ENCODE measurements around the gene UGT1A8. TPM values are rescaled to one million over a fixed set of nuclear protein-coding genes. Genes with fewer than 3 reads are reported as not detected.
A peak's percentile ranks its signal among the peaks of the same experiment; 100 is the strongest.

UGT1A8 gene
- total RNA-seq, 2 donors from 2014 or later = not detected

- 92 to 93% methylated on average over 2 of the region's 2 CpGs for whole genome bisulfite sequencing, 2 experiments (ENCODE audit: insufficient coverage in 1 of 2, insufficient read length in 1 of 2)
- Histone ChIP-seq H3K36me3 (ENCODE audit: control insufficient read depth, insufficient read depth, low read length) (no peaks in the 10 kb centered on the region), H3K4me3 (ENCODE audit: low read length) (no peak overlapping the region), H3K9me3 (ENCODE audit: control insufficient read depth, low read length) (no peaks in the 10 kb centered on the region), H3K27ac (ENCODE audit: low read depth, low read length) (no peak overlapping the region), H3K9ac (ENCODE audit: extremely low read depth, low read length, poor library complexity, severe bottlenecking) (no peak overlapping the region), H3K4me1 (ENCODE audit: control insufficient read depth, insufficient read depth, low read length) (no peaks in the 10 kb centered on the region), H3K27me3 (ENCODE audit: control insufficient read depth, insufficient read depth, low read length, poor library complexity, severe bottlenecking) (no peaks in the 10 kb centered on the region)
- no peaks in the 10 kb centered on the region for H3K36me3 Mint-ChIP-seq (ENCODE audit: low read depth)
- H3K27ac Mint-ChIP-seq = no peak overlapping the region
- no peak overlapping the region for H3K4me3 Mint-ChIP-seq
- H3K9me3 Mint-ChIP-seq = no peaks in the 10 kb centered on the region
- DNase-seq = peak; percentile 6
- H3K4me1 Mint-ChIP-seq = no peaks in the 10 kb centered on the region
- H3K27me3 Mint-ChIP-seq (ENCODE audit: insufficient read depth) = peaks cover under 1% of the 10 kb centered on the region
- TF ChIP-seq CTCF (conservative IDR thresholded peaks at IDR 0.05) = no peak
These were observed 198.9 kb downstream of the UGT1A8 start for GRCh38 chr2:233816334-233816733.

- H3K9ac ChIP-seq (ENCODE audit: extremely low read depth, low read length, poor library complexity, severe bottlenecking) = no peak overlapping the region
- no peaks in the 10 kb centered on the region for H3K36me3 ChIP-seq (ENCODE audit: control insufficient read depth, insufficient read depth, low read length)
- H3K27me3 Mint-ChIP-seq (ENCODE audit: insufficient read depth) = no peaks in the 10 kb centered on the region
- no peak overlapping the region for H3K27ac ChIP-seq (ENCODE audit: low read depth, low read length)
- DNase-seq = peak; percentile 14
- TF ChIP-seq CTCF (conservative IDR thresholded peaks at IDR 0.05) = no peak
- 98 to 100% methylated on average over 2 to 4 of the region's 4 CpGs for WGBS, 2 experiments (ENCODE audit: insufficient coverage in 1 of 2, insufficient read length in 1 of 2)
- H3K27me3 ChIP-seq (ENCODE audit: control insufficient read depth, insufficient read depth, low read length, poor library complexity, severe bottlenecking) = no peaks in the 10 kb centered on the region
- no peaks in the 10 kb centered on the region for H3K4me1 ChIP-seq (ENCODE audit: control insufficient read depth, insufficient read depth, low read length)
- no peaks in the 10 kb centered on the region for H3K9me3 ChIP-seq (ENCODE audit: control insufficient read depth, low read length)
- no peak overlapping the region for H3K4me3 Mint-ChIP-seq
- no peaks in the 10 kb centered on the region for H3K4me1 Mint-ChIP-seq
- no peak overlapping the region for H3K27ac Mint-ChIP-seq
- no peak overlapping the region for H3K4me3 ChIP-seq (ENCODE audit: low read length)
- no peaks in the 10 kb centered on the region for H3K36me3 Mint-ChIP-seq (ENCODE audit: low read depth)
- H3K9me3 Mint-ChIP-seq = no peaks in the 10 kb centered on the region
These were observed 199.3 kb downstream of the UGT1A8 start for GRCh38 chr2:233816771-233817170.

GRCh38 chr2:233817361-233817911, 200.0 kb downstream of the UGT1A8 start:
- DNase-seq = peak; percentile 17
- 86 to 93% methylated on average over 3 of the region's 3 CpGs for WGBS, 2 experiments (ENCODE audit: insufficient coverage in 1 of 2, insufficient read length in 1 of 2)

More at GRCh38 chr2:233817361-233817911, 200.0 kb downstream of the UGT1A8 start:
- Histone ChIP-seq H3K4me3 (ENCODE audit: low read length) (no peak overlapping the region), H3K9me3 (ENCODE audit: control insufficient read depth, low read length) (no peaks in the 10 kb centered on the region), H3K4me1 (ENCODE audit: control insufficient read depth, insufficient read depth, low read length) (no peaks in the 10 kb centered on the region), H3K9ac (ENCODE audit: extremely low read depth, low read length, poor library complexity, severe bottlenecking) (no peak overlapping the region), H3K27me3 (ENCODE audit: control insufficient read depth, insufficient read depth, low read length, poor library complexity, severe bottlenecking) (no peaks in the 10 kb centered on the region), H3K27ac (ENCODE audit: low read depth, low read length) (no peak overlapping the region), H3K36me3 (ENCODE audit: control insufficient read depth, insufficient read depth, low read length) (no peaks in the 10 kb centered on the region)
- TF ChIP-seq CTCF (conservative IDR thresholded peaks at IDR 0.05) = no peak
- no peaks in the 10 kb centered on the region for H3K4me1 Mint-ChIP-seq
- no peaks in the 10 kb centered on the region for H3K9me3 Mint-ChIP-seq
- H3K36me3 Mint-ChIP-seq (ENCODE audit: low read depth) = no peaks in the 10 kb centered on the region
- no peak overlapping the region for H3K27ac Mint-ChIP-seq
- no peaks in the 10 kb centered on the region for H3K27me3 Mint-ChIP-seq (ENCODE audit: insufficient read depth)
- no peak overlapping the region for H3K4me3 Mint-ChIP-seq
